GM12874 (cell line): ENCODE data around the gene NEDD4L.

Experiments
- CTCF ChIP-seq: IDR thresholded peaks from 2 replicates; pipeline ENCODE4 v1.5.1; 2011; ENCODE audit warnings: low read depth, mild to moderate bottlenecking, control low read depth, low read length, moderate library complexity; ENCODE audit not compliant: insufficient read depth

NEDD4L gene

DNA sequence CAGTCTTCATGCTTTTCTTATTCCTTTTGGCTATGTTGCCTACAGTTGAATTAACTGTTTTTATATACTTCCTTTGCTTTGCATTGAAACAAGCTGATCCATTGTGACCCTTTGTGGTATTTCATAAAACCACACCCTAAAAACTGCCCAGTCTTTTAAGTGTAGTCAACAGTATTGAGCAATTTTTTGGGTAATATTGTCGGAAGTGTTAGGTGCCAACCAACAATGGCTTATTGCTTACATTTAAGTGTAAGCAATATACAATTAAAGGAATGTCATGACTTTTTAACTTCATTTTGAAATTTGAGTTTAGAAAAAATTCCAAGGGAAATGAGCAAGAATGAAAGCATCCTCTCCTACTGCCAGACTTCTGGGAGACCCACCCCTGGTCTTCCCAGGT lies 174.1 kb downstream of the NEDD4L start:
- TF ChIP-seq CTCF, result no peak

DNA sequence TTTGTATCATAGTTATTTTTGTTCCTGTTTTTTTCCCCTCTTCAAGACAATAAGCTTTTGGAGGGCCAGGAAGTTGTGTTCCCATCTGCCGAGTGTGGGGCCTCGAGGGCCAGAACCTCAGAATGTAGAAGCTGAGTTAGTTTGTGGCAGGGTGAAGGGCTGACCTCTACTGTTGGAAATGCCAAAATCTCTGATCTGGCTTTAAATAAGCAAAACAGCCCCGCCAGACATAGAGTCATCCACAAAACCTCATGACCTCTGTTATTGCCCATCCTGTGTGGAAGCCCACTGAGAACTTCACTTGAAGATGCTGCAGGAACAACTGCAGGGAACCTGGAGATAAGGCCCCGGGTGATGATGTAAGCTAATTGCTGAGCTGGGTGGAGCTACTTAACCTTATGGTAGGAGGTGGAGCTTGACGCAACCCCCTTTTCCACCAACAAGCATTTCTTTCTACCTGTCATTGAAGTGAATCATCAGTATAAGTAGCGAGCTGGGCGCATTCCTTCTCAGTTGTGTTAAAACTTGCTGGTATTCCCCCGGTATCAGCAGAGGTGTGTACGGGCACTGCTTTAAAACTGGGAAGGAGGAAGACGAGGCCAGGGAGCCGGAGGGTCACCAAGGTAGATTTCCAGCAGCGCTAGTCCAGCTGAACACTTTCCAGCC lies 177.2 kb downstream of the NEDD4L start:
- TF ChIP-seq CTCF, result no peak

GRCh38 chr18:58222432-58223125 lies 178.6 kb downstream of the NEDD4L start:
- TF ChIP-seq CTCF, result no peak

DNA sequence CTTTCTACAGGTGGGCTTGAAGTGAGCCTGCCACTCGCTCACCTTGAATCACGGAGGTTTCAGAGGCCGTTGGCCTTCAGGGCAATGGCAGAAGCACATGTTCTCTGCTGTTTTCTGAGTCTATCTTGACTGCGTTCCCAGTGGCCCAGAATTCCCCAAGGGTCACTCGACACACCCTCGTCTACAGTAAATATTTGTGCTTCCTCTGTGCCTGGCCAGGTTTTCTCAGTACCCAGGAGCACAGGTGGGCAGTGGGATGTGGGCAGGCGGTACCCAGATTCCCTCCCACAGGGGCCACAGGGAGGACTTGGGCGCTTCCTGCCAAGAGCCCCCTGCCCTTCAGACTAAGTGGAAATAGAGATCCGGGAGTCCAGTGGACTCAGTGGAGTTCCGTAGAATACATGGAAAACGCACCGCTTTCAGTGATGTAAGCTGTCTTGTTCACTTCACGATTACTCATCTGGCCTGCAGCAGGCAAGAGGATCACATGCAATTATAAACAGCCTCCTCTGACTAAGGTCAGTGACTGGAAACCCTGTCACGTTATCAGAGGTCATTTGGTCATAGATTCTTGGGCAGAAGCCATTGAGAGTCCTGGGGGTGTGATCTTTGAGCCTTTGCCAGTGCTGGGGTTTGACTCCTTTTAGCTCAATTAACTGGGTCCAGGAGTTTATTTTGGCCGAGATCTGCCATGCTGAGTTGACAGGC lies 179.8 kb downstream of the NEDD4L start:
- TF ChIP-seq CTCF, result no peak

DNA sequence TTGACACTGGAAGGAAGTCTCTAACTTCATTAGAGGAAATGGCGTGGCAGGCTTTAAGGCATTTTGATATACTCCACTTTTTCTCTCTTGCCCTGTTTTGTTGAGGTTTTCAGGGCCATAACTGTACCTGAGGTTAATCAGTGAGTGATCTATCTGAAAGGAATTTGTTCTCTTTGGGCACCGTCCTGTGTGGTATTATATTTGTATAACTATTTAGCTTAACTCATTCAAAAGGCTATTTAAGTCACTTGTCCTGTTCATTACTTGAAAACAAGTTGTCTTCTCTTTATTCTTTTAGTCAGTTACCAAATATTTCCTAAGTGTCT lies 180.4 kb downstream of the NEDD4L start:
- TF ChIP-seq CTCF, result no peak

- TF ChIP-seq CTCF, result no peak
Observed at GRCh38 chr18:58225101-58225500, 181.1 kb downstream of the NEDD4L start.

DNA sequence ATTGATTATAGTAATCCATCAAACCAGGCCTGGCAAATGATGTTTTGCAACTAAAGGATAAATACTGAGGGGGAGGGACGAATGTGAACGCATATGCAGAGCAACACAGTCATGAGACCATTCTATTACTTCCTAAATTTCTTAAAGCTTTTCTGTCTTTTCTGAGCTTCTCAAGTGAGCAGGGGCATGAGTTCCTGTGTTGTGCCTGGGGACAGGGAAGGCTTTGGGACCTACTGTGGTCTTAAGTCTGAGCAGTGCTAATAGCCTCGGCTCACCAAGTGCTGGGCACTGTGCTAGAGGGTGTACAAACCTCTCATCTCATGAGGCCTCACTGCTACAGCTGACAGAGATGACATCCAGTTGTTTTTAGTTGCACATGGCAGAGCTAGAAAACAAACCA lies 182.4 kb downstream of the NEDD4L start:
- no peak for TF ChIP-seq CTCF
